HepG2 (cell line): ENCODE measurements around the gene LECT2. TPM values are rescaled to one million over a fixed set of nuclear protein-coding genes. Genes with fewer than 3 reads are reported as not detected.

Experiments
- ATAC-seq: fragments of 200-7000 bp; cut with Tn5 transposase; 3 replicates; pipeline ENCODE4 v1.9.1; 2020; ENCODE audit warnings: mild to moderate bottlenecking, moderate library complexity
- BruUV-seq: library from RNA; stranded (reverse); fragments of 400-500 nt; replicated peaks from 2 replicates; lab custom pipeline; 2021; lab: Mats Ljungman, UMichigan
- CTCF ChIA-PET: fragments of 300-600 bp; formaldehyde crosslinking; extraction: SDS; loops from one replicate; lab custom pipeline; 2021; ENCODE audit warnings: low total read pairs, inconsistent platforms, low intra/inter-chr PET ratio; lab: Yijun Ruan, JAX
- POLR2A ChIA-PET: fragments of 350-600 bp; sonication (Branson Sonifier 250); formaldehyde crosslinking; loops from one replicate; lab custom pipeline; 2020; ENCODE audit warnings: antibody characterized with exemption, inconsistent platforms; lab: Yijun Ruan, JAX
- DNase-seq: peaks from one replicate; pipeline ENCODE4 v3.0.0-alpha.2; 2015; ENCODE audit warnings: low spot score
- FAIRE-seq: peaks from 3 replicates; lab custom pipeline; 2011; peaks lifted over from hg19 to GRCh38; lab: Jason Lieb, UNC
- H2AFZ ChIP-seq: one replicate; pipeline ENCODE4 v1.6.1; 2011; ENCODE audit warnings: low read length, inconsistent platforms
- H3K27ac ChIP-seq: fragments of 300-600 bp; 3 replicates; pipeline ENCODE4 v1.8.0; 2011; ENCODE audit warnings: mixed run types, mild to moderate bottlenecking, mixed read lengths, low read length, inconsistent platforms; ENCODE audit not compliant: insufficient read depth; ENCODE audit errors: extremely low read length
- H3K27me3 ChIP-seq, 2 experiments: fragments of 200-600 bp in 1 of 2; 2 replicates in 1 of 2; 3 replicates in 1 of 2; pipeline versions ENCODE4 v1.6.0 to v1.8.0; 2011; ENCODE audit warnings: low read length in 2 of 2, mild to moderate bottlenecking in 2 of 2, moderate library complexity in 2 of 2, inconsistent platforms in 1 of 2; ENCODE audit not compliant: insufficient read depth in 2 of 2, control insufficient read depth in 1 of 2
- H3K36me3 ChIP-seq, 2 experiments: fragments of 200-600 bp in 1 of 2; replicated peaks in 1 of 2; 2 replicates in 1 of 2; 3 replicates in 1 of 2; pipeline versions ENCODE4 v1.5.1 to v1.8.0; 2011; ENCODE audit warnings: low read length in 2 of 2, inconsistent platforms in 1 of 2; ENCODE audit not compliant: insufficient read depth in 2 of 2, control insufficient read depth in 1 of 2
- H3K4me1 ChIP-seq: 2 replicates; pipeline ENCODE4 v1.5.1; 2012; ENCODE audit warnings: low read length, inconsistent platforms; ENCODE audit not compliant: insufficient read depth
- H3K4me2 ChIP-seq: 2 replicates; pipeline ENCODE4 v1.6.0; 2011; ENCODE audit warnings: low read depth, low read length, inconsistent platforms
- H3K4me3 ChIP-seq, 3 experiments: fragments of 200-600 bp in 1 of 3; sonication (generic), shearing (Covaris generic) in 1 of 3; replicated peaks in 1 of 3; 2 replicates each; pipeline ENCODE4 v1.5.1; 2011 to 2016; ENCODE audit warnings: low read length in 3 of 3, inconsistent platforms in 2 of 3, low read depth in 2 of 3, mild to moderate bottlenecking in 2 of 3, control low read depth in 1 of 3, mixed read lengths in 1 of 3; ENCODE audit not compliant: insufficient read depth in 1 of 3
- H3K79me2 ChIP-seq: one replicate; pipeline ENCODE4 v1.6.1; 2011; ENCODE audit warnings: low read length, inconsistent platforms; ENCODE audit not compliant: insufficient read depth
- H3K9ac ChIP-seq: 2 replicates; pipeline ENCODE4 v1.6.0; 2011; ENCODE audit warnings: mild to moderate bottlenecking, low read depth, low read length, inconsistent platforms; ENCODE audit not compliant: insufficient read depth
- H3K9me3 ChIP-seq: 2 replicates; pipeline ENCODE4 v1.5.1; 2012; ENCODE audit warnings: mild to moderate bottlenecking, low read length
- H4K20me1 ChIP-seq: 2 replicates; pipeline ENCODE4 v1.6.0; 2011; ENCODE audit warnings: inconsistent platforms, mild to moderate bottlenecking, low read length, moderate library complexity; ENCODE audit not compliant: insufficient read depth
- ATAD3A ChIP-seq: sonication (generic); formaldehyde crosslinking; IDR thresholded peaks from 2 replicates; pipeline ENCODE4 v1.4.0; 2020; ENCODE audit warnings: missing genetic modification reagents
- CBX1 ChIP-seq: IDR thresholded peaks from one replicate; pipeline ENCODE4 v1.6.1; 2016; ENCODE audit warnings: antibody characterized with exemption, low read depth
- EED ChIP-seq: sonication (generic); formaldehyde crosslinking; IDR thresholded peaks from 2 replicates; pipeline ENCODE4 v1.5.0; 2020; ENCODE audit warnings: mild to moderate bottlenecking, missing genetic modification reagents
- HDAC1 ChIP-seq: sonication (generic); formaldehyde crosslinking; IDR thresholded peaks from 2 replicates; pipeline ENCODE4 v1.5.1; 2020; ENCODE audit warnings: mild to moderate bottlenecking, missing genetic modification reagents
- KDM5A ChIP-seq: fragments of 200-600 bp; sonication (generic); IDR thresholded peaks from 2 replicates; pipeline ENCODE4 v1.7.0; 2018; ENCODE audit warnings: antibody characterized with exemption, mild to moderate bottlenecking, low read length, borderline replicate concordance
- PPARG ChIP-seq: conservative IDR thresholded peaks from 2 replicates; pipeline ENCODE4 v1.6.1; 2016; ENCODE audit warnings: missing biosample characterization, missing genetic modification reagents
- RFX1 ChIP-seq: fragments of 450-650 bp; IDR thresholded peaks from 2 replicates; pipeline ENCODE4 v1.6.1; 2017
- SIN3A ChIP-seq: IDR thresholded peaks from 2 replicates; pipeline ENCODE4 v1.6.1; 2011; ENCODE audit warnings: low read depth, mild to moderate bottlenecking, control low read depth, low read length, borderline replicate concordance
- SMYD3 ChIP-seq: sonication (generic); formaldehyde crosslinking; IDR thresholded peaks from 2 replicates; pipeline ENCODE4 v1.8.1; 2023; ENCODE audit warnings: mild to moderate bottlenecking, missing genetic modification reagents
- TCF7L2 ChIP-seq: IDR thresholded peaks from 2 replicates; pipeline ENCODE4 v1.6.1; 2011; ENCODE audit warnings: mild to moderate bottlenecking, low read depth, low read length, moderate library complexity
- WGBS: methylation state at CpG from one replicate; pipeline ENCODE4 v1.1.6; 2017; ENCODE audit warnings: low lambda C conversion rate; 5-methylcytosine and 5-hydroxymethylcytosine counted together
- in situ Hi-C: cut with HindIII; loops from 2 replicates; pipeline ENCODE4 v1.10.0; 2017; ENCODE audit warnings: low pct_unique_long_range_greater_than_20kb; ENCODE audit not compliant: extremely low pct_ligation_motif_present
- intact Hi-C: fragments of 100-400 bp; cut with micrococcal nuclease; formaldehyde crosslinking; loops from one replicate; pipeline ENCODE4 v1.10.0; 2022; ENCODE audit not compliant: unreplicated experiment
- polyA plus RNA-seq, 8 experiments: library from polyadenylated mRNA; depleted of rRNA in 3 of 8; stranded (reverse) in 7 of 8; unstranded in 1 of 8; fragments of >200 nt; fragmentation: Illumina TruSeq in 4 of 8; extraction: Trizol in 4 of 8; gene quantifications; 2 replicates each; pipeline versions ENCODE4 v1.2.1 to v1.2.3, GENCODE V29; 2011 to 2016; ENCODE audit warnings: low read depth in 4 of 8, missing spikeins in 1 of 8, mixed read lengths in 1 of 8; ENCODE audit not compliant: insufficient read depth in 1 of 8
- total RNA-seq, 5 experiments: library from RNA; depleted of rRNA; stranded (reverse); fragments of >200 nt; fragmentation: Illumina TruSeq; extraction: Trizol; gene quantifications; 2 replicates each; pipeline ENCODE4 v1.2.3, GENCODE V29; 2016; ENCODE audit warnings: low read depth in 1 of 5
- TF ChIP-seq, protein P1 (sequence below): sonication (generic); formaldehyde crosslinking; IDR thresholded peaks from 2 replicates; pipeline ENCODE4 v1.5.0; 2020; ENCODE audit warnings: missing genetic modification reagents, mild to moderate bottlenecking, borderline replicate concordance
- TF ChIP-seq, protein P2 (sequence below): sonication (generic); formaldehyde crosslinking; IDR thresholded peaks from 2 replicates; pipeline ENCODE4 v1.4.0; 2020; ENCODE audit warnings: missing genetic modification reagents
- TF ChIP-seq, protein P3 (sequence below): sonication (generic); formaldehyde crosslinking; IDR thresholded peaks from 2 replicates; pipeline ENCODE4 v1.8.0; 2023; ENCODE audit warnings: mild to moderate bottlenecking, missing genetic modification reagents
- TF ChIP-seq, protein P4 (sequence below): sonication (generic); formaldehyde crosslinking; IDR thresholded peaks from 2 replicates; pipeline ENCODE4 v1.5.1; 2020; ENCODE audit warnings: mild to moderate bottlenecking, missing genetic modification reagents, borderline replicate concordance

Gene LECT2
- total and polyA plus RNA-seq, 2 of the 13 experiments (the other 11 are each of a cell fraction or from before 2014, with no cell fraction given), result not detected

DNA sequence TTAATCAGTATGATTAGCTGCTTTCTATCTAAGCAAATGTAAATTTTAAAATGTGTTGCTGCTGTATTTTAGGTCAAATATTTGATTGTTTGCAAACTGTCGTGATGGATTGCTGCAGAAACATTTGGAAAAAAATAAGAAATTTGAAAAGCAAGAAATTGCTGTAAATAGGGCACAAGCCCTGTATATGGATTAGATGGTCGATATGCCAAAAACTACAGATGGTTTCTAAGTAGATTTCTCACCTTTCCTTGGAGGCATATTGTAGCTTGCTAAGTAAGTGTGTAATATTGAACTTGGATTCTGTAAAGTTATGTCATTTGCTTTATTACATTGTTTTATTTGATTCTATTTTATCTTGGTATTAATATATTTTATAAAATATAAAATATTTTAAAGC lies 13.1 kb downstream of the LECT2 start (continued):
- TF ChIP-seq, protein P1, sequence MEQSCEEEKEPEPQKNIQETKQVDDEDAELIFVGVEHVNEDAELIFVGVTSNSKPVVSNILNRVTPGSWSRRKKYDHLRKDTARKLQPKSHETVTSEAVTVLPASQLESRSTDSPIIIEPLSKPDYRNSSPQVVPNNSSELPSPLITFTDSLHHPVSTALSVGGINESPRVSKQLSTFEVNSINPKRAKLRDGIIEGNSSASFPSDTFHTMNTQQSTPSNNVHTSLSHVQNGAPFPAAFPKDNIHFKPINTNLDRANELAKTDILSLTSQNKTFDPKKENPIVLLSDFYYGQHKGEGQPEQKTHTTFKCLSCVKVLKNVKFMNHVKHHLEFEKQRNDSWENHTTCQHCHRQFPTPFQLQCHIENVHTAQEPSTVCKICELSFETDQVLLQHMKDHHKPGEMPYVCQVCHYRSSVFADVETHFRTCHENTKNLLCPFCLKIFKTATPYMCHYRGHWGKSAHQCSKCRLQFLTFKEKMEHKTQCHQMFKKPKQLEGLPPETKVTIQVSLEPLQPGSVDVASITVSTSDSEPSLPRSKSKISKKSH, result no peak
- TF ChIP-seq, protein P2, sequence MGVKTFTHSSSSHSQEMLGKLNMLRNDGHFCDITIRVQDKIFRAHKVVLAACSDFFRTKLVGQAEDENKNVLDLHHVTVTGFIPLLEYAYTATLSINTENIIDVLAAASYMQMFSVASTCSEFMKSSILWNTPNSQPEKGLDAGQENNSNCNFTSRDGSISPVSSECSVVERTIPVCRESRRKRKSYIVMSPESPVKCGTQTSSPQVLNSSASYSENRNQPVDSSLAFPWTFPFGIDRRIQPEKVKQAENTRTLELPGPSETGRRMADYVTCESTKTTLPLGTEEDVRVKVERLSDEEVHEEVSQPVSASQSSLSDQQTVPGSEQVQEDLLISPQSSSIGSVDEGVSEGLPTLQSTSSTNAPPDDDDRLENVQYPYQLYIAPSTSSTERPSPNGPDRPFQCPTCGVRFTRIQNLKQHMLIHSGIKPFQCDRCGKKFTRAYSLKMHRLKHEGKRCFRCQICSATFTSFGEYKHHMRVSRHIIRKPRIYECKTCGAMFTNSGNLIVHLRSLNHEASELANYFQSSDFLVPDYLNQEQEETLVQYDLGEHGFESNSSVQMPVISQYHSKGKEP (CRISPR knock-in tag), result no peak
- no peak for TF ChIP-seq EED (CRISPR knock-in tag)
- no peak for TF ChIP-seq SIN3A
- TF ChIP-seq TCF7L2, result no peak
- TF ChIP-seq, all 625 proteins: peak for 0

DNA sequence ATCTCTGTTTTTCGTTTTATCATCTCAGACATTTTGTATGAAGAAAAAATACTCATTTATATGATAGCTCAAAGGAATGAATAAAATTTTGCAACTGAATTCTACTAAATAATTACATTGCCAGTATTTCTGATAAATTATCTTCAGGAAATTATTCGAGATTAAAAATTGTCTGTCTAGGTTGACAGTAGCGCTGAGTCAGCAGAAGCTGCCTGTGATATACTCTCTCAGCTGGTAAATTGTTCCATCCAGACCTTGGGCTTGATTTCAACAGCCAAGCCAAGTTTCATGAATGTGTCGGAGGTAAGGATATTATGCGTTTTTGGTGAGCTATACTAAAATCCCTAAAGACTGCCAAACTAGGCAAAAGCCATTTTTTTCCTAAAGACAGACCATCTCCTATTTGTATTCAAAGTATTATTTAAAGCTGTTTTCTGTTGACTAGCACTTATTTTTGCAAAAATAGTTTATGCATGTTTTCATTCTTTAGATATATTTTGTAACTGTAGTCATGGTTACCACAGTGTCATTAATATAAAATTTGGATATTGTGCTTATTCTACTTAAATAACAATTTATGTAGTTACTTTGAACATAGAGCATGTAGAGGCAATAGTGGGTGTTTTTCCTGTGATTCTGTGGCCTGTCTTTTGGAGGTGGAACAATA lies 17.4 kb downstream of the LECT2 start:
- no TSS peak for BruUV-seq
- ATAC-seq (no peak), FAIRE-seq (no peak), DNase-seq (no peak)
- H3K27ac ChIP-seq, result no peak overlapping the region
- WGBS, result 94% methylated on average over 5 of the region's 5 CpGs
- peaks cover 5% of the 10 kb centered on the region for H3K4me1 ChIP-seq
- H3K27me3 ChIP-seq, result no peaks in the 10 kb centered on the region
- ChIA-PET POLR2A (no interaction called here), CTCF (no interaction called here)
- in situ Hi-C loops, result no loop called here
- H2AFZ ChIP-seq, result no peak overlapping the region
- intact Hi-C loops, result no loop called here
- H3K4me3 ChIP-seq, result no peak overlapping the region
- no peaks in the 10 kb centered on the region for H3K9me3 ChIP-seq
- no peaks in the 10 kb centered on the region for H4K20me1 ChIP-seq
- H3K4me2 ChIP-seq, result no peak overlapping the region
- peaks cover 3% of the 10 kb centered on the region for H3K79me2 ChIP-seq
- no peak overlapping the region for H3K9ac ChIP-seq
- peaks cover 6 to 27% of the 10 kb centered on the region in 2 experiments; a peak in 3 of 5 replicates for H3K36me3 ChIP-seq
- TF ChIP-seq PPARG (CRISPR knock-in tag) (no peak), CBX1 (no peak), KDM5A (no peak), HDAC1 (CRISPR knock-in tag) (no peak), SMYD3 (CRISPR knock-in tag) (no peak), RFX1 (peak; percentile 19; the same call in 1 of the 2 replicates), ATAD3A (CRISPR knock-in tag) (no peak)
- TF ChIP-seq, protein P3, sequence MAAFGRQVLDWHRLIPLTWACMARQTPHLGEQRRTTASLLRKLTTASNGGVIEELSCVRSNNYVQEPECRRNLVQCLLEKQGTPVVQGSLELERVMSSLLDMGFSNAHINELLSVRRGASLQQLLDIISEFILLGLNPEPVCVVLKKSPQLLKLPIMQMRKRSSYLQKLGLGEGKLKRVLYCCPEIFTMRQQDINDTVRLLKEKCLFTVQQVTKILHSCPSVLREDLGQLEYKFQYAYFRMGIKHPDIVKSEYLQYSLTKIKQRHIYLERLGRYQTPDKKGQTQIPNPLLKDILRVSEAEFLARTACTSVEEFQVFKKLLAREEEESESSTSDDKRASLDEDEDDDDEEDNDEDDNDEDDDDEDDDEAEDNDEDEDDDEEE, result no peak
- TF ChIP-seq, protein P4, sequence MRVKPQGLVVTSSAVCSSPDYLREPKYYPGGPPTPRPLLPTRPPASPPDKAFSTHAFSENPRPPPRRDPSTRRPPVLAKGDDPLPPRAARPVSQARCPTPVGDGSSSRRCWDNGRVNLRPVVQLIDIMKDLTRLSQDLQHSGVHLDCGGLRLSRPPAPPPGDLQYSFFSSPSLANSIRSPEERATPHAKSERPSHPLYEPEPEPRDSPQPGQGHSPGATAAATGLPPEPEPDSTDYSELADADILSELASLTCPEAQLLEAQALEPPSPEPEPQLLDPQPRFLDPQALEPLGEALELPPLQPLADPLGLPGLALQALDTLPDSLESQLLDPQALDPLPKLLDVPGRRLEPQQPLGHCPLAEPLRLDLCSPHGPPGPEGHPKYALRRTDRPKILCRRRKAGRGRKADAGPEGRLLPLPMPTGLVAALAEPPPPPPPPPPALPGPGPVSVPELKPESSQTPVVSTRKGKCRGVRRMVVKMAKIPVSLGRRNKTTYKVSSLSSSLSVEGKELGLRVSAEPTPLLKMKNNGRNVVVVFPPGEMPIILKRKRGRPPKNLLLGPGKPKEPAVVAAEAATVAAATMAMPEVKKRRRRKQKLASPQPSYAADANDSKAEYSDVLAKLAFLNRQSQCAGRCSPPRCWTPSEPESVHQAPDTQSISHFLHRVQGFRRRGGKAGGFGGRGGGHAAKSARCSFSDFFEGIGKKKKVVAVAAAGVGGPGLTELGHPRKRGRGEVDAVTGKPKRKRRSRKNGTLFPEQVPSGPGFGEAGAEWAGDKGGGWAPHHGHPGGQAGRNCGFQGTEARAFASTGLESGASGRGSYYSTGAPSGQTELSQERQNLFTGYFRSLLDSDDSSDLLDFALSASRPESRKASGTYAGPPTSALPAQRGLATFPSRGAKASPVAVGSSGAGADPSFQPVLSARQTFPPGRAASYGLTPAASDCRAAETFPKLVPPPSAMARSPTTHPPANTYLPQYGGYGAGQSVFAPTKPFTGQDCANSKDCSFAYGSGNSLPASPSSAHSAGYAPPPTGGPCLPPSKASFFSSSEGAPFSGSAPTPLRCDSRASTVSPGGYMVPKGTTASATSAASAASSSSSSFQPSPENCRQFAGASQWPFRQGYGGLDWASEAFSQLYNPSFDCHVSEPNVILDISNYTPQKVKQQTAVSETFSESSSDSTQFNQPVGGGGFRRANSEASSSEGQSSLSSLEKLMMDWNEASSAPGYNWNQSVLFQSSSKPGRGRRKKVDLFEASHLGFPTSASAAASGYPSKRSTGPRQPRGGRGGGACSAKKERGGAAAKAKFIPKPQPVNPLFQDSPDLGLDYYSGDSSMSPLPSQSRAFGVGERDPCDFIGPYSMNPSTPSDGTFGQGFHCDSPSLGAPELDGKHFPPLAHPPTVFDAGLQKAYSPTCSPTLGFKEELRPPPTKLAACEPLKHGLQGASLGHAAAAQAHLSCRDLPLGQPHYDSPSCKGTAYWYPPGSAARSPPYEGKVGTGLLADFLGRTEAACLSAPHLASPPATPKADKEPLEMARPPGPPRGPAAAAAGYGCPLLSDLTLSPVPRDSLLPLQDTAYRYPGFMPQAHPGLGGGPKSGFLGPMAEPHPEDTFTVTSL, result no peak
